Cerebellar cortex (tissue), 1 donor: Measurements from ENCODE around the gene MCM9.

ENCODE experiments used
- DNase-seq: peaks from one replicate; pipeline ENCODE4 v3.0.0-alpha.2; 2015; ENCODE audit warnings: low spot score

Gene MCM9

DNA sequence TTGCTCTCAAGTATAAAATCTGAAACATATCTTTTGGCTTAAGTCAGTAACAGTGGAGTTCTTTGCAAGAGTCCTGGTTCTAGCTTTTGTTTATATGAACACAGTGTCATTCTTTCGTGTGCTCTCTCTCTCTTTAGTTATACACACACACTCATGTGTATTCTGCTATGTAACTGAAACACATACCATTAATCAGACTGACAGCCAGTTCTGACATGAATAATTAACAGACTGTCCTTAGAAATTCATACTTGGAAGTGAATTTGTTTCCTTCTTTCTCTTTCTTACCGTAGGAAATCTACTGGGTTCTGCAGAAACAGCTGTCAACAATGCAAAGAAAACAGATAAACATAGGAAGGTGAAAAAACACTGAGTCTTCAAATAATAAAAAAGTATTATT lies 2.5 kb downstream of the MCM9 start:
- DNase-seq: no peak

DNA sequence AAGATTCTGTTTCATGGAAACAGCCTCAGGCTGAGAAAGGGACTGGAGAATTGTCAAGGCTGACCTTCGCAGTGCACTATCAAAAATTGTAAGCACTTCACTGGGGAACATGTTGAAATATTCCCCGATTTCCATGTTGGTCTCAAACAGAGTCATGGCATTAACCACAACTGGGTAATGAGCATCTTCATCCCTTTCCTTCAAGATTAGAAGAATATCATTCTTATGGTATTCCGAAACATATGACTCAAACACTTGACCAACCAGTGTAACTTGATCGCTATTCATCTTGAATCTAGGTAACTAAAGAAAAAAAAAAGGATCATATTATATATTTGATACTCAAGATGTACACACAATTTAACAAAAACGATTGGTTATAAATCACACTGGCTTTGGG lies 3.5 kb downstream of the MCM9 start:
- DNase-seq: no peak

DNA sequence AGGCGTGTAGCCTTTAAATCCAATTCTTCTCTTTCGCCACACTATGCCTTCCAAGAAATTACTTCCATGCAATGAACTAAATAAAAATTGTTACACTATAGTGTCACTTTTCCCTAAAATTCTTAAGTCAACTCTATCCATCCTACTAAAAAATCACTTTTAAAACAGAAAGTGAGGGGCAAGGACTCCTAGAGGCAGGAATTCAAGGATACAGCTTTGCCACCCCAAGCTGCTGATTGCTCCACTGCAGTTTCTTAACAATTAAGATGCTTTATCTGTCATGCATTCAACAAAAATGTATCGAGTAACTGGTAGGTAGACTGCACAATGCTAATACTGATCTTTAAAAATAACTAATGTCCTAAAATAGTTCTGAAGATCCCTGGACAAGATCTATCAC lies 4.3 kb downstream of the MCM9 start:
- no peak for DNase-seq

DNA sequence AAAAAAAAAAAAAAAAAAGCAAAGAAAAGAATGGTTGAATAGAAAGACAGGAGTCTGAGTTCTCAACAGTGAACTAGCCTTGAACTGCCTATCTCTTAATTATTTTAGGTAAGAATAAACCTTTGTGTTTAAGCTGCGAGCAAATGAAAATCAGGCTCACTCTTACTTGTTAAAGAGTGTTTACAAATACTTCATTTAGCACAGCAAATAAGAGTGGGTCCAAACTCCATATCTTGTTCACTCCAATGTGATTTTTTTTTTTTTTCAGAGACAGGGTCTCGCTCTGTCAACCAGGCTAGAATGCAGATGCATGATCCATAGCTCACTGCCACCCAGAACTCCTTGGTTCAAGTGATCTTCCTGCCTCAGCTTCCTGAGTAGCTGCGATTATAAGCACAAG lies 11.9 kb downstream of the MCM9 start:
- no peak for DNase-seq

DNA sequence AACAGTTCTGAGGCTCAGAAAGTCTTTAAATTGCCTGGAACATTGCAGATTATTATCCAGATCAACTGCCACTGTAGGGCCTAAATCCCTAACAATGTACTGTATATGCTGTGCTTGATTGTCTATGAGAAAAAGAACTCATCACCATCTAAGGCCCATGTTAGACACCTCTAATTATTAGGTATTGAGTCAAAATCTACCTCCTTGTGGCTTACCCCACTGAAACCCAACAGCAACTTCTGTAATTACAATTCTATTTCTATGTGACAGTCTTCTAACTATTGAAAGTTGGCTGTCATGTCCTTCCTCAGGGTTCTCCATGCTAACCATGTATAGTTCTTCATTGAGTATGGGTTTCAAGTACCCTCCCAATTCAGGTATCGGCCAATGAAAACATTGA lies 13.9 kb downstream of the MCM9 start:
- no peak for DNase-seq

DNA sequence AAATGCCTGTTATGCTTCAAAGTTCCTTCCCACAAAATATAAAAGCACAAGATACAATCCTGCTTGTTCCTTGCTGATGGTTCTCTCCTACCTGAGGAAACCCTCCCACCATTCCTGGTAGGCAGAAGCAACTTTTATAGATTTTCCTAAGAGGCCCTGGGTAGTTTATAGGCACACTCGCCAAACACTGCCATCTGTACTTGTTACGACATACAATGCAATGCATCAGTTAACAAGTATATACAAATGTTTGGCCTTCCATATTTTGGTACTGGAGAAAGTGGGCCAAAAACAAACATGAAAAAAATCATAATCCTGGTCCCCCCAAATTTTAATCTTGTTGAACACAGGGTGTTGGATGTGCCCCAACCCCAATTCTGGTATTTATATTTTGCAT lies 16.6 kb downstream of the MCM9 start:
- no peak for DNase-seq

DNA sequence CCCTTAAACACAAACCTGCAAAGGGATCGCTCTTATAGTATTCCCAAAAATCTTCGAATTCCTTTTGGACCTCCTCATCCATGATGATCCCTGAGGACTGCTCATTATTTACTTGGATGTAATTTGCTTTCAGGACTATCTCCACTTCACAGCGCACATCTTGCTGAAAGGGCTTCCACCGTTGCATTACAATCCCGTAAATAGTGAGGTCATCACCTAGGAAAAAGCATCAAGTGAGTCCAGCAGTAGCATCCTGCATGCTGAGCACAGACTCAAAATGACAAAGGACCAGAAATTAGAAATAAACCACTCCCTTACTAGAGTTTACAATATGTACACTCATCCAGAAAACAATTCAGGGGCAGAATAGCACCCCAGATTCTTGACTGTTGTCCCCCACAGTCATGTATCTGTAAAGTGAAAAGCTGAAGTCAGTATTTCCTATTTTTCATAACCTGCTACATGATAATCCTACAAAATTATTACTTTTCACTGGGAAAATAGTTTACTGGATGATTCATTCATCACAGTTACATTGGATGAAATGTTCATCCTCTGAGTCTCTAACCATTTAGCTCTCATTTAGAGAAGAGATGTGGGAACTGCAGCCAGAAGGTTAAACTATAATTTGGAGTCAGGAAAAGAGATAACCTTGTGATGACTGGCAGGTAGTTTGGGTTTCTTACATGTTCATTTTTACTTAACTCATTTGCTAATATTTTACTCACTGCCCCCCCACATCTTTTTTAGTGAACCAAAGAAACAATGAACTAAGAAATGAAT lies 17.2 kb downstream of the MCM9 start:
- no peak for DNase-seq

DNA sequence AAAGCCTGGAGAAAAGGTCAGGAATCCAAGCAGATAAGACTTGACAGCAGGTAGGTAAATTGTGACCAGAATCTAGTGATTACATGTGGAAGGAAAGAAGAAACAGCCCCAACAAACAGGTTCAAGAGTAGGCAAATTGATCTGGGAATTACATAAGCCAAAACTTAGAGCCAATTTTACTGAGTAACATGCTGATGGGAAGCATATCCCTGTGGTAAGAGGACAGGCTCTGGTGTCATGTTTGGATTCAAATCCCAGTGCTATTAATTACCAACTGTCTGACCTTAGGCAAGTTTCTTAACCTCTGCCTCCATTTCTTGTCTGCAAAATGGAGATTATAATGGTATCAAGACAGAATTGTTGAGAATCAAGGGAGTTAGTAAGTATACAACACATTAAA lies 20.4 kb downstream of the MCM9 start:
- no peak for DNase-seq

DNA sequence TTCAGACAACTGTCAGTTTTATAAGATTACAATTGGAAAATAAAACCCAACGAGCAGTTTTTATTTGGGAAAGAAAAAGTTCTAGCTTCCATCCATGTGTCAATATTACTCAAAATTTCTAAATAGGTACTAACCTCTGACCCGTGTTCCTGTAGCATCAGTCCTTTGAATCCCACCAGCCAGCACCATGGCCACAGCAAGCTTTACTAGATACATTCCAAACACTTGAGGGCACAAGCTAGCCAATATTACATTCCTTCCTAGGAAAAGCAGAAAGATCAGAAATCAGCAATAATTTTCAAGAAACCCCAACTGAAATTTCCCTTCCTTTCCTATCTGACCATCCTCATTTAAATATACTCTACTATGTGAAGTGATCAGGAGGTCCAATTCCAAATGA lies 21.8 kb downstream of the MCM9 start:
- no peak for DNase-seq

DNA sequence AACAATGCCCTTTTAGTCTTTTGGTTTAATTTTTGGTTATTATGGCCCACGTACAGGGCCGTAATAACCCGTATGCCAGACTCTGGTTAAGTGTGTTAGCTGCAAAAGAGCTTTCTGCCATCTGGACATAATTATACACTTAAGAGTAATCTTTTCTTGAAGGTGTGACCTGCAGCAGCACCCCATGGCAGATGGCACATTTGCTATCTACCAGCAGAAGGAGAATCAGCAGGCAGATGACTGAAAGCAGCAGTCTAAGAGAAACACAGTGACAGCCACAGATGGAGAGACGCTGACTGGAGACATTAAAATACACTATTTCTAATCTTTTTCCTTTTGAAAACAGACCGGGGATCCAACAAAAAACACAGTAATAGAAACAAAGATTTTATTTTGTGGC lies 22.3 kb downstream of the MCM9 start:
- peak; percentile 61 for DNase-seq

DNA sequence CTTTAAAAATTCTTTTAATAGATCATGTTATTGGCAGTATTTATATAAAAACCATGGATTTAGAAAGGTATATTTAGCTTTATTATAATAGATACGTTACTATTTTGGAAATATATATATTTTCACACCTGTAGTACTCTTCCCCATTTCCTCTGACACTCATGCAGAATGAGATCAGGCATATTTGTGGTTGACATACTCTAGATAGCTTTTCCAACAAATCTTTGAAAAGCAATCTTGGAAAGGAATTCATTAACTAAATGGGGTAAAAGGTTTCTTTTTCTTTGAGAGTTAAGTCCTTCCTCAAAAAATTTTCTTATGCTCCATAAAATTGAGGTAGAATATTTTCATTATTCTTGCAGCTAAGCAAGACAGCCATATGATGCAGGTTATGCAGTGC lies 26.5 kb downstream of the MCM9 start:
- DNase-seq: no peak

DNA sequence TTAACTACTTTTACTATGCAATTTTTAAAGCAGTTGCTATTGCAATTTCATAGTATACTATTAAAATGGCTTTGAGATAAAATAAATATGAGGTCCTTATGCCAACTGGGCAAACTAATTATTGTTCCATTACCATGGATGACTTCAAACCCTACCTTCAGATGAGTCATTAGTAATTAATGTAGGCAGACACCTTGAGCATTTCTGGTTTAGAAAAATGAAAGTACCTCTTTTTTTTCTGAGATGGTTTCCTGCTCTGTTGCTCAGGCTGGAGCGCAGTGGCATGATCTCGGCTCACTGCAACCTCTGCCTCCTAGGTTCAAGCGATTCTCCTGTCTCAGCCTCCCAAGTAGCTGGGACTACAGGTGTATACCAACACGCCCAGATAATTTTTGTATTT lies 29.1 kb downstream of the MCM9 start:
- DNase-seq: no peak

DNA sequence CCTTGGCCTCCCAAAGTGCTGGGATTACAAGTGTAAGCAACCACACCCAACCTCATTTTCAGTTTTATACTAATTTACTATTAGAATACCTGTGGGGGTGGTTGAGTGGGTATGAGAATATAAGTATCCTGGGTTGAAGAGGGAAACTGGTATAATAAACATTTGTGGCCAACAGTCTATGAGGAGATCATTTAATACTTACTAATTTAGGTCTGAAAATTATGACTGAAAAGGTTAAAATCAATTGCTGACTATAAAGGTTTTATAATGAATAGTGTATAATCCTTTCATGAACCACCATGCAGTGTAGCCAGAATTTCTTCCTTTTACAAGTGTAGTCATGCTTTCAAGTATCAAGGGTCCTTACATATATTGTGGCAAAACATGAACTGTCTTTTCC lies 29.9 kb downstream of the MCM9 start:
- no peak for DNase-seq

DNA sequence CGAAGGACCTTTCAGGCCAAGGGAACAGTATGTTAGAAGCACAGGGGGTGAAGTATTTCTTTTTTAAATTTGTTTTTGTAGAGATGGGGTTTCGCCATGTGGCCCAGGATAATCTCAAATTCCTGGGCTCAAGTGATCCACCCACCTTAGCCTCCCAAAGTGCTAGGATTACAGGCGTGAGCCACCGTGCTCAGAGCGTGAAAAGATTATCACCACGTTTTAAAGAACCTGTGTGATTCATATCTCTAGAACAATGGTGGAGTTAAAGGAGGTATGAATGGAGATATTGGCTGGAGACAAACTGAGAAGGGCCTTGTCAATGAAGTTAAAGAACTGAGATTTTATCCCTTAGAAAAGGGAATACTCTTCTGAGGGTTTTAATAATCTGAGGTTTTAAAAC lies 31.3 kb downstream of the MCM9 start:
- no peak for DNase-seq

DNA sequence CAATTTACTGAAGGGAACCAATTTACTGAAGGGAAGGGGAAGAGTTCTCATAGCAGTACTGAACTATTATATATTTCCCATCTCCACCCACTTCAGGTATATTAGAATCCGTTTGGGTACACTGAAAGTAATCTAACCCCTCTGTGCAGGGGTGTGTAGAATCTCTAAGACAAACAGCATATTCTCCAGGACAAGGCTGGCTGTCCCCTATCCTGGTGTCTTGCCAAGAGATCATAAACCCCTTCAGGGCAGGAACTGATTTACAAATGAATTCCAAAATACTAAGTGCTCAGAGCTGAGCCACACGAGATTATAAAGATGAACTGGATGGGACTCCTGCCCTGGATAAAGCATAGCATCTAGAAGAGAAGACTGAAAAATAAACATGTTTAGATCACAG lies 31.8 kb downstream of the MCM9 start:
- no peak for DNase-seq

DNA sequence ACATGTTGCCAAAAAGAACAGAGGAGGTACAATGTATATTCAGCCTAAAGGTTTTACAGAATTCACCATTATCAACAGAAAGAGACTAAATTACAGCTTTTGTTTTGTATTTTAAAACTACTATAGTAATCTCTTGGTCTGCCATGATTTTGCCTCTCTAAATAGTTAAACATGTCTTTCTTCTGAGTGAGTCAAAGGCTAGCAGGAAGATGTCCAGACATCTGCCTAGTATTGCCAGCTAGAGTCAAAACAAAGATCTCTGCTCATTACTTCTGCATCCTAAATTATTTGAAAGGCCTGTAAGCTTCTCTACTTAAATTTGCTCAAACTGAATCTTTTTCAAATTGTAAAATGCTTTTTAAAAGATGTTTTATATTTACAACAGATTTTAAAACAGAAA lies 32.2 kb downstream of the MCM9 start:
- no peak for DNase-seq

DNA sequence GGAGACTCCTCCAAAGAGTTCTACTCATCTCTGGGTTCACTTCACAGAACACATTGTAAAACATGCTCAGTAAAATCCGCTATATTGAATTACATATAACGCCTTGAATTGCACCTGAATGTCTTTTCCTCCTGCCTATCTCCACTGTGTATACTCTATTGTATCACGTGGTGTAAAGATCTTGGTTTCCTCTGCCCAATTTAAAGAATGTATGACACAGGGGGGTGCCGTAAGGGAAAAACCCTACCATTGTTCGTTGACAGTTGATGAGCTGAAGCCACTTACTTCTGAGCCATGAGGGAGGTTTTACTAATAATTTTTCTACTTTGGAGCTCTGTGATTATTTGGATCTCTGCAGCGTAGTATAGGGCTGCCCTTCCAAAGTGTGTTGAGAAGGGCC lies 35.0 kb downstream of the MCM9 start:
- no peak for DNase-seq

DNA sequence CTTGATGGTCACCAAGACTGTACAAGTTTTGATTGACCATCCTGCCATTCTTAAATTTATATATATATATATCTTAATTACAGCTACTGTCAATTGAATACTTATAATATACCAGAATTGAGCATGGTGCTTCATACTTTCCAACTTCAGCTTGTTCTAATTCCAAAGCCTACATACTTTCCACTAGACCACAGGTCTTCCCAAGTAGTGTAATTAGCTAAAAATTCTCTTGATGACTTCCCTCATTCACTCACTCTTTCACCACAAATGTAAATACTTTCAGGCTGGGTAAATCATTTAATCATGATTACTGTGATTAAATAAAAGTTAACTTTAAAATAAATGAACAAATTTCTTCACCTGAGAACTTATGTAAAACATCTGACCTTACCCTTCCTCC lies 37.6 kb downstream of the MCM9 start:
- DNase-seq: no peak

DNA sequence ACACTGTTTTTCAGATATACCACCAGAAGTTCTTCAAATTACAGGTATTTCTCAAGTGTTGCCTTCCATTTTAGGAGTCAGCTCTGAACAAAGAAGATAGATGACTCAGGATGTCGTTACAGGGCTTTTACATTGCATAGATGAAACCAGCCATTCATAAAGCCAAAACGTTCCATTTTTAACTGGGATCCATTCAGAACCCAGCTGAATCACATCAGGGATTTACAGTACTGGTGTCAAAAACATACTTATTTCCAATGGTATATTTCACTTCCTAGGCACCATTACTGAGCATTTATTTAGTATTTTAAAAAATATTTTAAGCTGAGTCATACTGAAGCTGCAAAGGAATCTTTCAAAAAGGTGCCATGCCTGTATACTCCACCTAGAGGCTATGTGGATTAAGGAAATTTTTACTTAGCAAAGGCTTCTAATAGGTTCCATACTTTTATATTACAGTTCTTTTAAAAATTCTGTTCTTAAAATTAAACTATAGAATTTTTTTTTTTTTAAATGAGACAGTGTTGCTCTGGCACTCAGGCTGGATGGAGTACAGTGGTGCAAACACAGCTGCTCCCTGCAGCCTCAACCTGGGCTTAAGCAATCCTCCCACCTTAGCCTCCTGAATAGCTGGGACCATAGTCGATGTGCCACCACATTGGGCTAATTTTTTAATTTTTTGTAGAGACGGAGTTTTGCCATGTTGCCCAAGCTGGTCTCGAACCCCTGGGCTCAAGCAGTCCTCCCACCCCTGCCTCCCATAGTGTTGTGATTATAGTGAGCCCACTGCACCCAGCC lies 38.4 kb downstream of the MCM9 start:
- peak; percentile 33 for DNase-seq

DNA sequence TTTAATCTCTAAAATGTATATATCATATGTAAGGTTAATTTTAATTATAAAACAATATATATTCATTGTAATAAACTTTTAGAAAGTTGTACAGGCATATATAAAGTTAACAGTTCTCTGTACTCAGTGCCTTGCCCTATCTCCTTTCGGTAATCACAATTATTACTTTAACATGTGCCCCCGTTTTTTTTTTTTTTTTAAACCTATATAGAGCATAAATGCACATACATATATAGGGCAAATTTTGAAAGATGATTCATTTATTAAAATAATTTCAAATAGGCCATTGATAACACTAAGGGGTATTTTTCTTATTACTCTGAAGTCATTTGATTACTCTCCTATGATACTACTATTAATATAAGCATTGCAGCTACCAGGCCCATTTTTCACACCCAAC lies 39.1 kb downstream of the MCM9 start:
- no peak for DNase-seq

DNA sequence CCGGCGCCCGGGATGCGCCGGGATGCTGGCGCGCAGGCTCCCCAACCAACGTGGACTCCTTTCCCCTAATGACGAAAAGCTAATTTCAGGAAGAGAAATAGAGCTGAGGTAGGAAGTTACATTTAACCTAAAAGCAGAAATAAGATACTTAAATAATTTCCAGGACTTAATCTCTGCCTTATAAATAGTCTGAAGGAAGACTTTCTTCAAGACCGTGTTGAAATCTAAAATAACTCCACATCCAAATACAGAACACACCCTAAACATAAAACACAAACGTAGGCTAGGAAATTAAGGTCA lies 39.7 kb downstream of the MCM9 start:
- DNase-seq: no peak

DNA sequence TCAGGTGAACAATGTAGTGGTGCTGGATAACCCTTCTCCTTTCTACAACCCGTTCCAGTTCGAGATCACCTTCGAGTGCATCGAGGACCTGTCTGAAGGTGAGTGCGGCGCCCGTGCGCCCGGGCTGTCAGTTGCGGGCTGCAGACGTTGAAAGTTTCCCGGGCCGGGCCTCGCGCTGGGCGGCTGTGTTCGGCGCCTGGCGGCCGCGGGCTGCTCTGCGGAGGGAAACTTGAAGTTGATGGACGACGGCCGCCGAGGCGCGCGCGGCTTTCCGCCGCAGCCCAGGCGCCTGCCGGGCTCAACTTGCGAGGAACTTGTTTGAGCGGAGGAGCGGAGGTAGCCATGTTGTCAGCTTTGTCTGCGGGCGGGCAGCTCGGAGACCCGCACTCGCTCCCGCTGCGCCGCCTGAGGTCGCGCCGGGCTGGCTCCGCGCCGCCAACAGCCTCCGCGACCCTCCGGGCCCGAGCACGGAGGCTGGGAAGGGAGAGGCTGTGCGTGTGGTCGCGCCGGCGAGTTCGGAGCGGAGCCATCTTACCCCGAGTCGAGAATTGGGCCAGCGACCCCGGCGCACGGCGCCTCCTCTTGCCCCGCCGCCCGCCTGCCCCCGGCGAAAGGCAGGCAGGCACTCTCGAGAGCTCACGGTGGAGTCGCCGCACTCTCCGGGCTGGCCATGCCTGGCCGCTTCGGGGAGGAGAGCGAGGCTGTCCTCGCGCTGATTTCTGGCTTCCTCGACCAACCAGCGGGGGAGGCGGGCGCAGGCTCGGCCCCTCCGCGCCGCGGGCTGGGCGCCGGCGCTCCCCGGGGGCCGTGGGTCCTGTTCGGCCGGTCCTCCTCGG lies 40.3 kb downstream of the MCM9 start:
- DNase-seq: peak; percentile 46

DNA sequence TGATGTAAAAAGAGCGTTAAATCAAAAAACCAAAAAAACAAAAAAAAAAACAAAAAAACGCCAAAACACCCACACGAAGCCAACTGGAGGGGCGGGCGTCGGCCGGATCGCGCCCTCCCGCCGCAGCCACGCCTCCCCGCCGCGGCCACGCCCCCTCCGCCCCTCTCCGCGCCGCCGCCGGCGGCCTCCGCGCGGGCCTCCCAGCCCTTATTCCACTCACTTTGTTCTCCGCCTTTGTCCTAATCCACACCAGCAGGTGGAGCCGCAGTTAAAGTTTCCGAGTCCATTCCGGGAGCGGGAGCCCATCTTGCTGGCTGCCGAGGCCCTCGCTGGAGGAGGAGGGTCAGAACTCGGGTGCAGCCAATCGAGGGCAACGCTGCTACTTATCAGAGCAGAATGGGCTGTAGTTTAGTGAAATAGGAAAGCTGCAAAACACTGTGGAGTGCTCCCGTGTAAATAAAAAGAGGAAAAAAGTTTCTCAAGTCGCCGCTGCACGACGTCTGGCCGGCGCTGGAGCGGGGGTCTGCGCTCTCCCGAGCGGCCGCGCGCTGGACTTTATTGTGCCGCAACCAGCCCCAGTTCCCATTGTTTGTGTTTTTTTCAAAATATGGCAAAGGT lies 41.0 kb downstream of the MCM9 start, which contains the start of gene ASF1A:
Gene ASF1A, plus strand, starts transcription at position 346 of the 618 bp plus-strand sequence. Its CDS starts 262 bp downstream, at position 608.
- peak; percentile 99 for DNase-seq
